Transverse colon (tissue), 4 donors: ENCODE measurements around the gene PCDHB12. TPM values are rescaled to one million over a fixed set of nuclear protein-coding genes. Genes with fewer than 3 reads are reported as not detected.

Source experiments
- DNase-seq: peaks from one replicate; pipeline ENCODE4 v3.0.0-alpha.2; 2019
- H3K27ac ChIP-seq, 4 donors: fragments of 200-600 bp; sonication (generic); 2 replicates each; pipeline ENCODE4 v1.5.1; 2016 to 2018; ENCODE audit warnings: inconsistent platforms in 4 of 4
- H3K27me3 ChIP-seq: fragments of 200-600 bp; sonication (generic); 2 replicates; pipeline ENCODE4 v1.5.1; 2017; ENCODE audit warnings: inconsistent platforms
- H3K36me3 ChIP-seq, 4 donors: fragments of 200-600 bp; sonication (generic); 2 replicates each; pipeline ENCODE4 v1.5.1; 2017 to 2019; ENCODE audit warnings: inconsistent platforms in 4 of 4
- H3K4me1 ChIP-seq, 4 donors: fragments of 200-600 bp; sonication (generic); 2 replicates each; pipeline ENCODE4 v1.5.1; 2017 to 2020; ENCODE audit warnings: inconsistent platforms in 4 of 4
- H3K4me3 ChIP-seq, 4 donors: fragments of 200-600 bp; sonication (generic); 1 replicate in 1 of 4; 2 replicates in 3 of 4; pipeline versions ENCODE4 v1.5.1 to v1.6.1; 2017 to 2019; ENCODE audit warnings: inconsistent platforms in 4 of 4
- H3K9me3 ChIP-seq, 2 donors: fragments of 200-600 bp; sonication (generic); 2 replicates each; pipeline ENCODE4 v1.5.1; 2017 to 2019; ENCODE audit warnings: inconsistent platforms in 2 of 2
- EP300 ChIP-seq: sonication (generic); formaldehyde crosslinking; IDR thresholded peaks from one replicate; pipeline ENCODE4 v1.6.1; 2017; ENCODE audit warnings: antibody characterized with exemption, low read depth
- POLR2A ChIP-seq: fragments of 450-650 bp; IDR thresholded peaks from one replicate; pipeline ENCODE4 v1.6.1; 2016; ENCODE audit warnings: antibody characterized with exemption, mild to moderate bottlenecking, moderate library complexity
- POLR2AphosphoS5 ChIP-seq, 3 donors: sonication (generic); formaldehyde crosslinking; IDR thresholded peaks; one replicate each; pipeline ENCODE4 v1.6.1; 2016; ENCODE audit warnings: antibody characterized with exemption in 3 of 3
- WGBS, 2 donors: methylation state at CpG; one replicate each; pipeline ENCODE4 v1.1.5; 2018; ENCODE audit warnings: low coverage in 1 of 2; 5-methylcytosine and 5-hydroxymethylcytosine counted together
- in situ Hi-C, 4 donors: fragments of 200-750 bp; cut with MboI; loops; one replicate each; pipeline versions ENCODE4 v1.15.0 to v1.15.1; 2017; ENCODE audit warnings: low sequenced_read_pairs in 3 of 4, low pct_ligation_motif_present in 1 of 4, low pct_unique_long_range_greater_than_20kb in 1 of 4
- intact Hi-C: fragments of 100-400 bp; cut with DNase I; formaldehyde crosslinking; loops from one replicate; pipeline ENCODE4 v1.15.1; 2023; ENCODE audit warnings: low total_unique reads
- total RNA-seq, 4 donors: library from RNA; depleted of rRNA; stranded (reverse); fragments of >200 nt; gene quantifications; one replicate each; pipeline ENCODE4 v1.1.0, GENCODE V29; 2016
- TF ChIP-seq, protein P1 (sequence below), 5 experiments: fragments of 200-600 bp in 3 of 5; fragments of 450-650 bp in 2 of 5; sonication (generic) in 3 of 5; IDR thresholded peaks; 1 replicate in 2 of 5; 2 replicates in 3 of 5; pipeline ENCODE4 v1.5.1; 2016 to 2017; ENCODE audit warnings: antibody characterized with exemption in 5 of 5, inconsistent platforms in 3 of 5, mild to moderate bottlenecking in 2 of 5, moderate library complexity in 1 of 5

The PCDHB12 gene
- total RNA-seq, 4 donors from 2014 or later, result 0.40 to 1.9 (median 1.1) TPM

DNA sequence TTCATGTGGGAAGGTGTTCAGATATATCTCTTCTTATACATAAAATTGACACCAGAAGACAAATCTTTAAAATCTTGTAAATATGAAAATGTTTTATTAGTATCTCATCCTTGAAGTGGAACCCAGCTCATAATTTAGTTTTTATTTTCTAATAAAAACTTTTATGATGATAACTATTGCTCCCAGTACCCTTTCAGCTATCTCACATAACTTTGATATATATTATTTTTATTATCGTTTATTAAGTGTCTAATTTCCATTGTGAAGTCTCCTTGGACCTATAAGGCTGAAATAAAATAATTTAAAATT is 52.7 kb downstream of the PCDHB12 start:
- WGBS, 2 donors, result 71 to 72% methylated on average over 1 of the region's 1 CpG
- in situ Hi-C loops (no loop called here), intact Hi-C loops (no loop called here)
- DNase-seq, result no peak
- peaks cover 0 to 5% (median 2%) of the 10 kb centered on the region in 4 donors for H3K36me3 ChIP-seq
- no peak overlapping the region for H3K4me3 ChIP-seq
- TF ChIP-seq POLR2AphosphoS5 (IDR thresholded peaks at IDR 0.05) (no peak), EP300 (no peak), POLR2A (no peak)
- TF ChIP-seq, protein P1, sequence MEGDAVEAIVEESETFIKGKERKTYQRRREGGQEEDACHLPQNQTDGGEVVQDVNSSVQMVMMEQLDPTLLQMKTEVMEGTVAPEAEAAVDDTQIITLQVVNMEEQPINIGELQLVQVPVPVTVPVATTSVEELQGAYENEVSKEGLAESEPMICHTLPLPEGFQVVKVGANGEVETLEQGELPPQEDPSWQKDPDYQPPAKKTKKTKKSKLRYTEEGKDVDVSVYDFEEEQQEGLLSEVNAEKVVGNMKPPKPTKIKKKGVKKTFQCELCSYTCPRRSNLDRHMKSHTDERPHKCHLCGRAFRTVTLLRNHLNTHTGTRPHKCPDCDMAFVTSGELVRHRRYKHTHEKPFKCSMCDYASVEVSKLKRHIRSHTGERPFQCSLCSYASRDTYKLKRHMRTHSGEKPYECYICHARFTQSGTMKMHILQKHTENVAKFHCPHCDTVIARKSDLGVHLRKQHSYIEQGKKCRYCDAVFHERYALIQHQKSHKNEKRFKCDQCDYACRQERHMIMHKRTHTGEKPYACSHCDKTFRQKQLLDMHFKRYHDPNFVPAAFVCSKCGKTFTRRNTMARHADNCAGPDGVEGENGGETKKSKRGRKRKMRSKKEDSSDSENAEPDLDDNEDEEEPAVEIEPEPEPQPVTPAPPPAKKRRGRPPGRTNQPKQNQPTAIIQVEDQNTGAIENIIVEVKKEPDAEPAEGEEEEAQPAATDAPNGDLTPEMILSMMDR (IDR thresholded peaks at IDR 0.05), result no peak
- no peaks in the 10 kb centered on the region for H3K27me3 ChIP-seq
- H3K9me3 ChIP-seq, result peaks cover 100% of the 10 kb centered on the region in 2 donors
- H3K27ac ChIP-seq, result no peak overlapping the region
- H3K4me1 ChIP-seq, result no peaks in the 10 kb centered on the region

Other genes starting within 250 kb of the PCDHB12 start
- gene PCDHAC2, start 242.2 kb upstream of the PCDHB12 start, total RNA-seq, result under 1 TPM in 2 of 4 donors, not detected in 2; 0.41 to 0.48 TPM
- not detected for gene PCDHB1, start 157.3 kb upstream of the PCDHB12 start, total RNA-seq
- gene PCDHB2, start 114.1 kb upstream of the PCDHB12 start, total RNA-seq, result 1 to 10 TPM in 3 of 4 donors, under 1 TPM in 1; 0.80 to 1.9 (median 1.2) TPM
- gene PCDHB3, start 108.2 kb upstream of the PCDHB12 start, total RNA-seq, result under 1 TPM in 3 of 4 donors, not detected in 1; 0.64 to 0.82 (median 0.80) TPM
- 1 to 10 TPM in 1 of 4 donors, under 1 TPM in 3; 0.68 to 2.2 (median 0.77) TPM for gene PCDHB4, start 86.9 kb upstream of the PCDHB12 start, total RNA-seq
- gene PCDHB5, start 73.5 kb upstream of the PCDHB12 start, total RNA-seq, result 1 to 10 TPM in 3 of 4 donors, not detected in 1; 1.1 to 3.0 (median 1.3) TPM
- gene PCDHB6, start 58.7 kb upstream of the PCDHB12 start, total RNA-seq, result under 1 TPM in 2 of 4 donors, not detected in 2; 0.14 to 0.32 TPM
- gene PCDHB7, start 36.1 kb upstream of the PCDHB12 start, total RNA-seq, result 1 to 10 TPM in 1 of 4 donors, under 1 TPM in 3; 0.37 to 1.6 (median 0.67) TPM
- under 1 TPM in 2 of 4 donors, not detected in 2; 0.14 to 0.16 TPM for gene PCDHB8, start 30.9 kb upstream of the PCDHB12 start, total RNA-seq
- gene PCDHB16, start 26.3 kb upstream of the PCDHB12 start, total RNA-seq, result 1 to 10 TPM in 1 of 4 donors, under 1 TPM in 3; 0.20 to 1.6 (median 0.65) TPM
- 1 to 10 TPM in 1 of 4 donors, under 1 TPM in 2, not detected in 1; 0.40 to 1.6 (median 0.64) TPM for gene PCDHB9, start 21.6 kb upstream of the PCDHB12 start, total RNA-seq
- 1 to 10 TPM in 1 of 4 donors, under 1 TPM in 2, not detected in 1; 0.68 to 1.1 (median 0.79) TPM for gene PCDHB10, start 16.4 kb upstream of the PCDHB12 start, total RNA-seq
- gene PCDHB11, start 9.1 kb upstream of the PCDHB12 start, total RNA-seq, result 1 to 10 TPM in 1 of 4 donors, under 1 TPM in 3; 0.20 to 1.5 (median 0.61) TPM
- gene PCDHB13, start 5.2 kb downstream of the PCDHB12 start, total RNA-seq, result 1 to 10 TPM; 1.8 to 4.1 (median 2.5) TPM
- 1 to 10 TPM; 1.4 to 3.3 (median 2.8) TPM for gene PCDHB14, start 14.6 kb downstream of the PCDHB12 start, total RNA-seq
- 1 to 10 TPM in 3 of 4 donors, under 1 TPM in 1; 0.75 to 5.6 (median 1.1) TPM for gene PCDHB15, start 36.7 kb downstream of the PCDHB12 start, total RNA-seq
- gene SLC25A2, start 95.3 kb downstream of the PCDHB12 start, total RNA-seq, result 1 to 10 TPM in 2 of 4 donors, not detected in 2; 1.4 to 1.8 TPM
- gene TAF7, start 112.1 kb downstream of the PCDHB12 start, total RNA-seq, result 10 to 100 TPM; 41.9 to 62.5 (median 50.3) TPM
- under 1 TPM in 2 of 4 donors, not detected in 2; 0.55 to 0.64 TPM for gene PCDHGA1, start 121.8 kb downstream of the PCDHB12 start, total RNA-seq
- 1 to 10 TPM in 3 of 4 donors, under 1 TPM in 1; 0.68 to 1.9 (median 1.6) TPM for gene PCDHGA2, start 130.0 kb downstream of the PCDHB12 start, total RNA-seq
- 1 to 10 TPM in 2 of 4 donors, under 1 TPM in 2; 0.55 to 4.9 (median 1.1) TPM for gene PCDHGA3, start 135.1 kb downstream of the PCDHB12 start, total RNA-seq
- gene PCDHGB1, start 141.4 kb downstream of the PCDHB12 start, total RNA-seq, result 10 to 100 TPM in 1 of 4 donors, 1 to 10 TPM in 2, under 1 TPM in 1; 0.96 to 10.5 (median 3.4) TPM
- gene PCDHGA4, start 146.3 kb downstream of the PCDHB12 start, total RNA-seq, result 10 to 100 TPM in 1 of 4 donors, 1 to 10 TPM in 2, not detected in 1; 1.4 to 18.0 (median 1.6) TPM
- 10 to 100 TPM in 1 of 4 donors, 1 to 10 TPM in 3; 2.1 to 12.7 (median 3.2) TPM for gene PCDHGB2, start 151.3 kb downstream of the PCDHB12 start, total RNA-seq
- gene PCDHGA5, start 155.4 kb downstream of the PCDHB12 start, total RNA-seq, result 1 to 10 TPM in 3 of 4 donors, not detected in 1; 2.5 to 4.1 (median 3.4) TPM
- gene PCDHGB3, start 161.5 kb downstream of the PCDHB12 start, total RNA-seq, result 1 to 10 TPM; 1.4 to 3.8 (median 2.6) TPM
- 1 to 10 TPM; 2.4 to 7.5 (median 3.7) TPM for gene PCDHGA6, start 165.2 kb downstream of the PCDHB12 start, total RNA-seq
- gene PCDHGA7, start 174.0 kb downstream of the PCDHB12 start, total RNA-seq, result 1 to 10 TPM; 2.0 to 8.6 (median 3.2) TPM
- 1 to 10 TPM in 2 of 4 donors, under 1 TPM in 2; 0.40 to 4.4 (median 2.4) TPM for gene PCDHGB4, start 179.0 kb downstream of the PCDHB12 start, total RNA-seq
- 10 to 100 TPM in 1 of 4 donors, 1 to 10 TPM in 3; 1.5 to 11.5 (median 2.5) TPM for gene PCDHGA8, start 183.9 kb downstream of the PCDHB12 start, total RNA-seq
- 10 to 100 TPM in 2 of 4 donors, 1 to 10 TPM in 2; 5.3 to 23.3 (median 9.2) TPM for gene PCDHGB5, start 189.2 kb downstream of the PCDHB12 start, total RNA-seq
- 1 to 10 TPM; 1.2 to 4.6 (median 3.4) TPM for gene PCDHGA9, start 194.1 kb downstream of the PCDHB12 start, total RNA-seq
- 1 to 10 TPM; 1.9 to 5.9 (median 4.7) TPM for gene PCDHGB6, start 199.3 kb downstream of the PCDHB12 start, total RNA-seq
- gene PCDHGA10, start 204.3 kb downstream of the PCDHB12 start, total RNA-seq, result 1 to 10 TPM; 4.0 to 6.5 (median 6.1) TPM
- 10 to 100 TPM in 1 of 4 donors, 1 to 10 TPM in 3; 7.0 to 10.1 (median 9.1) TPM for gene PCDHGB7, start 209.0 kb downstream of the PCDHB12 start, total RNA-seq
- 1 to 10 TPM; 2.6 to 5.8 (median 4.4) TPM for gene PCDHGA11, start 212.3 kb downstream of the PCDHB12 start, total RNA-seq
- gene PCDHGA12, start 221.8 kb downstream of the PCDHB12 start, total RNA-seq, result 10 to 100 TPM in 1 of 4 donors, 1 to 10 TPM in 3; 1.6 to 14.2 (median 4.8) TPM